ENCODE results near the gene CAMK2A.

DNA sequence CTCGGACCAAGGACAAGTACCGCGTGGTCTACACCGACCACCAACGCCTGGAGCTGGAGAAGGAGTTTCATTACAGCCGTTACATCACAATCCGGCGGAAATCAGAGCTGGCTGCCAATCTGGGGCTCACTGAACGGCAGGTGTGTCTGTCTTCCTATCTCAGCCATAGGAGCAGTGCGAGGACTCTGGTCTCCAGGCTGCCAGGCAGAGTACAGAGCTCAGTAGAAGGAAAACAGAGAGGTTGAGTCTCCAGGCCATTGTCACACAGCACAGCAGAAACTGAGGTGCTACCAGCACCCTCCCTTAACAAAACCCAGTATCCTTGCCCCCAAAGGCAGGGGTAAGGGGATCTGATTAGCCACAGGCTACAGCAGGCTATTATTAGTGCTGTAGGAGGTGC lies 106.8 kb downstream of the CAMK2A start:
- TF ChIP-seq, protein P1, sequence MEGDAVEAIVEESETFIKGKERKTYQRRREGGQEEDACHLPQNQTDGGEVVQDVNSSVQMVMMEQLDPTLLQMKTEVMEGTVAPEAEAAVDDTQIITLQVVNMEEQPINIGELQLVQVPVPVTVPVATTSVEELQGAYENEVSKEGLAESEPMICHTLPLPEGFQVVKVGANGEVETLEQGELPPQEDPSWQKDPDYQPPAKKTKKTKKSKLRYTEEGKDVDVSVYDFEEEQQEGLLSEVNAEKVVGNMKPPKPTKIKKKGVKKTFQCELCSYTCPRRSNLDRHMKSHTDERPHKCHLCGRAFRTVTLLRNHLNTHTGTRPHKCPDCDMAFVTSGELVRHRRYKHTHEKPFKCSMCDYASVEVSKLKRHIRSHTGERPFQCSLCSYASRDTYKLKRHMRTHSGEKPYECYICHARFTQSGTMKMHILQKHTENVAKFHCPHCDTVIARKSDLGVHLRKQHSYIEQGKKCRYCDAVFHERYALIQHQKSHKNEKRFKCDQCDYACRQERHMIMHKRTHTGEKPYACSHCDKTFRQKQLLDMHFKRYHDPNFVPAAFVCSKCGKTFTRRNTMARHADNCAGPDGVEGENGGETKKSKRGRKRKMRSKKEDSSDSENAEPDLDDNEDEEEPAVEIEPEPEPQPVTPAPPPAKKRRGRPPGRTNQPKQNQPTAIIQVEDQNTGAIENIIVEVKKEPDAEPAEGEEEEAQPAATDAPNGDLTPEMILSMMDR (IDR thresholded peaks at IDR 0.05): no peak
- no peak for TF ChIP-seq POLR2A (IDR thresholded peaks at IDR 0.05)

Data from Peyer's patch (tissue), 4 donors.